ENCODE measurements around the gene NID2. TPM values are rescaled to one million over a fixed set of nuclear protein-coding genes. Genes with fewer than 3 reads are reported as not detected.

NID2 gene
- total and polyA plus RNA-seq, 2 donors (not counting 1 experiment from before 2014, with no cell fraction given), result 181 to 2,513 TPM

- TF ChIP-seq EZH2 (IDR thresholded peaks at IDR 0.05; ENCODE audit: low read length, missing control alignments) (no peak), CTCF (conservative IDR thresholded peaks at IDR 0.05 in 1 of 2, IDR thresholded peaks at IDR 0.05 in 1 of 2; ENCODE audit: low read depth in 1 of 2, low read length in 2 of 2) (no peak)
- Histone ChIP-seq H3K36me3 (ENCODE audit: control insufficient read depth, insufficient read depth, low read length) (no peaks in the 10 kb centered on the region), H4K20me1 (ENCODE audit: control insufficient read depth, extremely low read depth, insufficient read depth, low read length) (no peaks in the 10 kb centered on the region), H3K27me3 (ENCODE audit: control insufficient read depth, insufficient read depth, low read length) (no peaks in the 10 kb centered on the region), H3K79me2 (ENCODE audit: control insufficient read depth, insufficient read depth, low read length) (no peaks in the 10 kb centered on the region), H3K4me3 (replicated peaks in 1 of 4; ENCODE audit: control extremely low read depth in 1 of 4, insufficient read depth in 1 of 4, low read depth in 3 of 4, low read length in 4 of 4) (no peak overlapping the region), H3K4me1 (ENCODE audit: control insufficient read depth, extremely low read depth, insufficient read depth, low read length) (peaks cover 56% of the 10 kb centered on the region), H2AFZ (ENCODE audit: low read length) (no peak overlapping the region), H3K9me3 (ENCODE audit: control insufficient read depth, insufficient read depth, low read depth, low read length) (no peaks in the 10 kb centered on the region), H3K27ac (ENCODE audit: insufficient read depth, low read length) (peak overlapping the region; percentile 86), H3K9ac (ENCODE audit: insufficient read depth, low read length) (no peak overlapping the region), H3K4me2 (ENCODE audit: extremely low read depth, insufficient read depth, low read length) (peak overlapping the region; percentile 30)
- DNase-seq (ENCODE audit: low read depth in 2 of 2), result peak; percentile 68 to 77
Observed at GRCh38 chr14:52076334-52076733, 7.5 kb upstream of the NID2 start.

GRCh38 chr14:52075371-52075770 is 6.5 kb upstream of the NID2 start:
- H3K79me2 ChIP-seq (ENCODE audit: control insufficient read depth, insufficient read depth, low read length), result no peaks in the 10 kb centered on the region

DNA sequence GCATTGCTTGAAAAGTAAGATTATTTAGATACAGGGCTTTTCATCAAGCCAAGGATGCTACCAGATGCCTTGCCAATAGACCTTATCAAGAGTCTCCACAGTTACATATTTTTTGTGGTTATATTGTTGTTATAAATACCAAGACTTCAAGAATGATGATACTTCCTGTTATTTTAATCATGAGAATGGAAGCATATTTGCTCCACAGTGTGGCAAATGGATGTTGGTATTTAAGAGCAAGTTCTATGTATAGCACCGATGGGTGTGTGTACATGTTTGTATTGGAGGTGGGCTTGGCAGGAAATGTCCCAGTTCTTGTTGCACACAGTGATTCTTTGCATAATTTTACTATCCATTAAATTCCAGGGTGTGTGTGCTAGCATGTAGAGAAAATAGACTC is 4.4 kb upstream of the NID2 start:
- no peak for TF ChIP-seq EZH2 (IDR thresholded peaks at IDR 0.05; ENCODE audit: low read length, missing control alignments)
- TF ChIP-seq CTCF (conservative IDR thresholded peaks at IDR 0.05 in 1 of 2, IDR thresholded peaks at IDR 0.05 in 1 of 2; ENCODE audit: low read depth in 1 of 2, low read length in 2 of 2), result no peak
- DNase-seq (ENCODE audit: low read depth in 2 of 2), result no peak
- no peaks in the 10 kb centered on the region for H3K36me3 ChIP-seq (ENCODE audit: control insufficient read depth, insufficient read depth, low read length)
- no peak overlapping the region for H3K9ac ChIP-seq (ENCODE audit: insufficient read depth, low read length)
- peak overlapping the region; percentile 37 for H3K4me2 ChIP-seq (ENCODE audit: extremely low read depth, insufficient read depth, low read length)
- H3K79me2 ChIP-seq (ENCODE audit: control insufficient read depth, insufficient read depth, low read length), result peaks cover 10% of the 10 kb centered on the region
- no peak overlapping the region for H2AFZ ChIP-seq (ENCODE audit: low read length)
- H3K27me3 ChIP-seq (ENCODE audit: control insufficient read depth, insufficient read depth, low read length), result no peaks in the 10 kb centered on the region
- no peaks in the 10 kb centered on the region for H3K9me3 ChIP-seq (ENCODE audit: control insufficient read depth, insufficient read depth, low read depth, low read length)
- H3K4me3 ChIP-seq (replicated peaks in 1 of 4; ENCODE audit: control extremely low read depth in 1 of 4, insufficient read depth in 1 of 4, low read depth in 3 of 4, low read length in 4 of 4), result no peak overlapping the region
- H3K4me1 ChIP-seq (ENCODE audit: control insufficient read depth, extremely low read depth, insufficient read depth, low read length), result peaks cover 40% of the 10 kb centered on the region
- H3K27ac ChIP-seq (ENCODE audit: insufficient read depth, low read length), result peak overlapping the region; percentile 57
- no peaks in the 10 kb centered on the region for H4K20me1 ChIP-seq (ENCODE audit: control insufficient read depth, extremely low read depth, insufficient read depth, low read length)

More at GRCh38 chr14:52075371-52075770, 6.5 kb upstream of the NID2 start:
- no peak for DNase-seq (ENCODE audit: low read depth in 2 of 2)
- H3K36me3 ChIP-seq (ENCODE audit: control insufficient read depth, insufficient read depth, low read length), result no peaks in the 10 kb centered on the region
- no peak overlapping the region for H3K4me2 ChIP-seq (ENCODE audit: extremely low read depth, insufficient read depth, low read length)
- H3K9ac ChIP-seq (ENCODE audit: insufficient read depth, low read length), result no peak overlapping the region
- no peaks in the 10 kb centered on the region for H4K20me1 ChIP-seq (ENCODE audit: control insufficient read depth, extremely low read depth, insufficient read depth, low read length)
- no peak for TF ChIP-seq EZH2 (IDR thresholded peaks at IDR 0.05; ENCODE audit: low read length, missing control alignments)
- TF ChIP-seq CTCF (conservative IDR thresholded peaks at IDR 0.05 in 1 of 2, IDR thresholded peaks at IDR 0.05 in 1 of 2; ENCODE audit: low read depth in 1 of 2, low read length in 2 of 2), result no peak
- peaks cover 57% of the 10 kb centered on the region for H3K4me1 ChIP-seq (ENCODE audit: control insufficient read depth, extremely low read depth, insufficient read depth, low read length)
- H3K9me3 ChIP-seq (ENCODE audit: control insufficient read depth, insufficient read depth, low read depth, low read length), result no peaks in the 10 kb centered on the region
- no peak overlapping the region for H2AFZ ChIP-seq (ENCODE audit: low read length)
- no peak overlapping the region for H3K4me3 ChIP-seq (replicated peaks in 1 of 4; ENCODE audit: control extremely low read depth in 1 of 4, insufficient read depth in 1 of 4, low read depth in 3 of 4, low read length in 4 of 4)
- no peak overlapping the region for H3K27ac ChIP-seq (ENCODE audit: insufficient read depth, low read length)
- H3K27me3 ChIP-seq (ENCODE audit: control insufficient read depth, insufficient read depth, low read length), result no peaks in the 10 kb centered on the region
